ENCODE measurements around the gene DRC7. TPM values are rescaled to one million over a fixed set of nuclear protein-coding genes. Genes with fewer than 3 reads are reported as not detected.

DRC7 gene
- total and polyA plus RNA-seq, 7 donors, result not detected

- no peaks in the 10 kb centered on the region for H3K9me3 ChIP-seq
- WGBS, 3 donors, result 86 to 89% (median 86%) methylated on average over 3 of the region's 3 CpGs
- no peak for ATAC-seq
- no peak for DNase-seq
- H3K36me3 ChIP-seq (ENCODE audit: insufficient read depth in 1 of 2, low read depth in 1 of 2), result no peaks in the 10 kb centered on the region
- peaks cover 0 to 5% (median 4%) of the 10 kb centered on the region in 3 donors for H3K27me3 ChIP-seq (ENCODE audit: insufficient read depth in 3 of 3, low read length in 2 of 3)
- no peaks in the 10 kb centered on the region for H3K4me1 ChIP-seq
- H3K27ac ChIP-seq, result no peak overlapping the region
- no peak for TF ChIP-seq CTCF (IDR thresholded peaks at IDR 0.05)
- no peak overlapping the region for H3K4me3 ChIP-seq
- intact Hi-C loops (cut with DNase I), result no loop called here
These were observed 7.2 kb upstream of the DRC7 start for GRCh38 chr16:57687363-57687929.

GRCh38 chr16:57688487-57688986 lies 6.1 kb upstream of the DRC7 start:
- intact Hi-C loops (cut with DNase I), result no loop called here
- no peaks in the 10 kb centered on the region for H3K4me1 ChIP-seq
- no peaks in the 10 kb centered on the region for H3K36me3 ChIP-seq (ENCODE audit: insufficient read depth in 1 of 2, low read depth in 1 of 2)
- H3K27me3 ChIP-seq (ENCODE audit: insufficient read depth in 3 of 3, low read length in 2 of 3), result peaks cover 0 to 5% (median 4%) of the 10 kb centered on the region in 3 donors
- no peak for TF ChIP-seq CTCF (IDR thresholded peaks at IDR 0.05)
- ATAC-seq (no peak), DNase-seq (no peak)
- H3K9me3 ChIP-seq, result no peaks in the 10 kb centered on the region
- H3K27ac ChIP-seq, result no peak overlapping the region
- WGBS, 3 donors, result 73 to 77% (median 77%) methylated on average over 4 of the region's 4 CpGs
- H3K4me3 ChIP-seq, result no peak overlapping the region

- 31 to 40% (median 36%) methylated on average over 15 of the region's 15 CpGs for WGBS, 3 donors
- DNase-seq, result no peak
- no peak overlapping the region for H3K4me3 ChIP-seq
- no peak for ATAC-seq
- no peak for TF ChIP-seq CTCF (IDR thresholded peaks at IDR 0.05)
- H3K36me3 ChIP-seq (ENCODE audit: insufficient read depth in 1 of 2, low read depth in 1 of 2), result no peaks in the 10 kb centered on the region
- no peaks in the 10 kb centered on the region for H3K4me1 ChIP-seq
- peaks cover 0 to 5% (median 4%) of the 10 kb centered on the region in 3 donors for H3K27me3 ChIP-seq (ENCODE audit: insufficient read depth in 3 of 3, low read length in 2 of 3)
- intact Hi-C loops (cut with DNase I), result no loop called here
- H3K27ac ChIP-seq, result no peak overlapping the region
- no peaks in the 10 kb centered on the region for H3K9me3 ChIP-seq
These were observed 5.4 kb upstream of the DRC7 start for GRCh38 chr16:57688987-57689761.

- Histone ChIP-seq H3K4me3 (no peak overlapping the region), H3K36me3 (ENCODE audit: insufficient read depth in 1 of 2, low read depth in 1 of 2) (no peaks in the 10 kb centered on the region), H3K27me3 (ENCODE audit: insufficient read depth in 3 of 3, low read length in 2 of 3) (peaks cover 0 to 5% (median 4%) of the 10 kb centered on the region in 3 donors), H3K9me3 (no peaks in the 10 kb centered on the region), H3K27ac (no peak overlapping the region), H3K4me1 (no peaks in the 10 kb centered on the region)
- TF ChIP-seq CTCF (IDR thresholded peaks at IDR 0.05), result no peak
- intact Hi-C loops (cut with DNase I), result no loop called here
- 41 to 54% (median 46%) methylated on average over 13 of the region's 13 CpGs for WGBS, 3 donors
- DNase-seq (no peak), ATAC-seq (no peak)
These were observed 4.6 kb upstream of the DRC7 start for GRCh38 chr16:57689762-57690558.

Data from psoas muscle (tissue), 8 donors.